IPS DF 4.7 (cell line): ENCODE measurements around the gene NTN3.

ENCODE experiments used
- DNase-seq: peaks from one replicate; pipeline ENCODE4 v3.0.0-alpha.2; 2013; ENCODE audit warnings: low spot score; ENCODE audit errors: extremely low read depth

The NTN3 gene

GRCh38 chr16:2466667-2467527, 4.2 kb upstream of the NTN3 start:
- DNase-seq: no peak

DNA sequence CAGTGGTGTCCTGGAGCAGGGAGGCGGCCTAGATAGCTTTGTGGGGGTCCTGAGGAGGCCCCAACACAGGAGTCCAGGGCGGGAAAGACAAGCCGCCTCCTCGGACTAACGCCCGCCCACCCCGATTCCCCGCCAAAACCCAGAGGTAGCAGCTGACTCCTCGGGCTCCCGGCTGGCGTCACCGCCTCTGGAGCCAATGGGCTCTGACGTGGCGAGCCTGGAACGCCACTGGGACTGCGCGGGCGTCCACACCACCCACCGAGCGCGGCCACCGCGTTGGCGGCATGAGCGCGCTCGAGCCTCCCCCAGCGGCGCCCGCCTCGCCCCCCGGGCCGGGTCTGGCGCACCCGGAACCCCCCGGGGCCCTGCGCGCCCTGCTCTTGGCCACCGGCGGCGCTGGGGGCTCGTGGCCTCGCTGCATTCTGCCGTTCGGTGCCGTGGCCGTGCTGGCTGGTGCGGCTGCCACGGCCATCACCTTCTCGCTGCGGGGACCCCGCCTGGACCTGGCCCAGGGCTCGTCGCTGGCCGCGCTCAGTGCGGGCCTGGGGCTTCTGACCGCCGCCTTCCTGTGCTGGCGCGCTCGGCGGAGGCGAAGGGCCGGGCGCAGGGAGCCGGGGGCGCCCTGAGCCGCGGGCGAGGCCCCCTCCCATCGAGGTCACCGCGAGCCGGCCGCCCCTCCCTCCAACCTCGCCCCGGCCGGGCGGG, 3.4 kb upstream of the NTN3 start:
- no peak for DNase-seq

- no peak for DNase-seq
Observed at GRCh38 chr16:2468233-2468724, 2.8 kb upstream of the NTN3 start.

GRCh38 chr16:2468725-2469398, 2.2 kb upstream of the NTN3 start:
- DNase-seq: no peak

DNA sequence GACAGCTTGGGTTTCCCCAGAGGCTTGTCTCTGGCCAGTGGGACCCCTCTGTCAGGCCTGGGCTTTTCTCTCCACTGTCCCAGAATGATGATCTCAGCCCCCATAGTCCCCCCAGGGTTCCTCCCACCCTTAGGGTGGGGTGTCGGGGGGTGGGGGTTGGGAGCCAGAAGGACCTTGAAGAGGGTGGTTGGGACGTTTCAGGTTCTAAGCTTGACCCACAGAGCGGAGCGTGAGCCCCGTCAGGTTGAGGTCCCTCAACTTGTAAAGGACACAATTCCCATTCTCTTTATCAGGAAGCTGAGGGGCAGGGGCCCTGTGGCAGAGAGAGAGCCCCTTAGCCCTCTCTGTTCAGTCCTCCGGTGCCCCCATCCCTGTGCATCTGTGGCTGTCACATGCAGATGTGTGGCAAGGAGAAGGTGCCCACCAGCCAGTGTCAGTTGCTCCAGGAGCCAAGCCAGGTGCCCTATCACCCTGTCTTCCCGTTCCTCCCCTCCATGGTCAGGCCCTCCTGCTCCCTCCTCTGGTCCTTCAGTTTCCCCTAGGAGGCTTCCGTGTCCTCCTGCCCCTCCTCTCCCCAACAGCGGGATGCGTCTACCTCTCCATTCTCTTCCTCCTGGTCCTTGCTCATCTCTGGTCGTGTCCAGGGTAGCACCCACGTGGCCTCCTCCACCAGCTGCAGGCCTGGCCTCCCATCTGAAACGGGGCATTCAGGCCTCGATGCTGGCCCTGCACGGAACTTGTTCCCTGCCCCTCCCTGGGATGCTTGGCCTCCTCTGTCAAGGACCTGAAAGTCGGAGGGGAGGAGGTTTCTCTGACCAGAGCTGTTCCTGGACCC, 1.5 kb upstream of the NTN3 start:
- no peak for DNase-seq

- no peak for DNase-seq
Observed at GRCh38 chr16:2470234-2470601, 879 bp upstream of the NTN3 start.

DNA sequence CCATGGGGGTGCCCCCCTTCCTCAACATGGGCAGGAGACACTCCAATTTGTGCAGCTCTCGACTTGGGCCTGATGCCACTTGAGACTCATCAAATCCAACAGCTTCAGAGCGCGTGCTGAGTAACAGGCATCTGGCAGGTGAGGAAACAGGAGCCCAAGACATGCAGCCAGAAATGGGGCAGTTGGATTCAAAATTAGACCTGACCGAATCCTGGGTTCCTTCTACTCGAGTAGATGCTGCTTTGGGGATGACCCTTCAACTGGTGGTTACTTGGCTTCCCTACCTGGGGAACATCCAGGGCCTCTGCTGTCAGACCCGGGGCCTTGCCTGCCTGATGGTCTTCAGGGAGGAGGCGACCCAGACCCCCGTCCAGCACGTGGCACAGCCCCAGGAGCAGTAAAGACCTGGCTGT, 488 bp upstream of the NTN3 start:
- DNase-seq: no peak

DNA sequence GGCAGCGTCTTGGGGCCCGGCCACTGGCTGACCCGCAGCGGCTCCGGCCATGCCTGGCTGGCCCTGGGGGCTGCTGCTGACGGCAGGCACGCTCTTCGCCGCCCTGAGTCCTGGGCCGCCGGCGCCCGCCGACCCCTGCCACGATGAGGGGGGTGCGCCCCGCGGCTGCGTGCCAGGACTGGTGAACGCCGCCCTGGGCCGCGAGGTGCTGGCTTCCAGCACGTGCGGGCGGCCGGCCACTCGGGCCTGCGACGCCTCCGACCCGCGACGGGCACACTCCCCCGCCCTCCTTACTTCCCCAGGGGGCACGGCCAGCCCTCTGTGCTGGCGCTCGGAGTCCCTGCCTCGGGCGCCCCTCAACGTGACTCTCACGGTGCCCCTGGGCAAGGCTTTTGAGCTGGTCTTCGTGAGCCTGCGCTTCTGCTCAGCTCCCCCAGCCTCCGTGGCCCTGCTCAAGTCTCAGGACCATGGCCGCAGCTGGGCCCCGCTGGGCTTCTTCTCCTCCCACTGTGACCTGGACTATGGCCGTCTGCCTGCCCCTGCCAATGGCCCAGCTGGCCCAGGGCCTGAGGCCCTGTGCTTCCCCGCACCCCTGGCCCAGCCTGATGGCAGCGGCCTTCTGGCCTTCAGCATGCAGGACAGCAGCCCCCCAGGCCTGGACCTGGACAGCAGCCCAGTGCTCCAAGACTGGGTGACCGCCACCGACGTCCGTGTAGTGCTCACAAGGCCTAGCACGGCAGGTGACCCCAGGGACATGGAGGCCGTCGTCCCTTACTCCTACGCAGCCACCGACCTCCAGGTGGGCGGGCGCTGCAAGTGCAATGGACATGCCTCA, 773 bp downstream of the NTN3 start:
- no peak for DNase-seq

DNA sequence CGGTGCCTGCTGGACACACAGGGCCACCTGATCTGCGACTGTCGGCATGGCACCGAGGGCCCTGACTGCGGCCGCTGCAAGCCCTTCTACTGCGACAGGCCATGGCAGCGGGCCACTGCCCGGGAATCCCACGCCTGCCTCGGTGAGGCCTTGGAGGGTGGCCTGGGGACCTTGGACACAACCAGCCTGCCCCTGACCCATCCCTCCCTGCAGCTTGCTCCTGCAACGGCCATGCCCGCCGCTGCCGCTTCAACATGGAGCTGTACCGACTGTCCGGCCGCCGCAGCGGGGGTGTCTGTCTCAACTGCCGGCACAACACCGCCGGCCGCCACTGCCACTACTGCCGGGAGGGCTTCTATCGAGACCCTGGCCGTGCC, 1.4 kb downstream of the NTN3 start:
- no peak for DNase-seq

DNA sequence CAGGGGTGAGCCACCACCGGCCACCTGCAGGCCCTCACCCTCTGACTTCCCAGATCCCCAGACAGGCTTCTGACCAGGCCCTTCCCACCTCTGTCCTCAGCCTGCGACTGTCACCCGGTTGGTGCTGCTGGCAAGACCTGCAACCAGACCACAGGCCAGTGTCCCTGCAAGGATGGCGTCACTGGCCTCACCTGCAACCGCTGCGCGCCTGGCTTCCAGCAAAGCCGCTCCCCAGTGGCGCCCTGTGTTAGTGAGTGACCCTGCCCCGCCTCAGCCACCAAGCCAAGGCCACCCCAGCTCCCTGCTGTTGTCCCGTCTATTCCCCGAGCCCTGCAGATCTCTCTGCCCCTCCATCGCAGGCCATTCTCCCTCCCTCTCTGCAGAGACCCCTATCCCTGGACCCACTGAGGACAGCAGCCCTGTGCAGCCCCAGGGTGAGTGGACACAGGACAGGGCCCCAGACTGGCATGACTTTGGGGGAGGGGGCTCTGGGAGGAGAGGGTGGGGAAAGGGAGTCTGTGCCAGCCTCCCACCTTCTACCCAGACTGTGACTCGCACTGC, 1.9 kb downstream of the NTN3 start:
- DNase-seq: no peak

DNA sequence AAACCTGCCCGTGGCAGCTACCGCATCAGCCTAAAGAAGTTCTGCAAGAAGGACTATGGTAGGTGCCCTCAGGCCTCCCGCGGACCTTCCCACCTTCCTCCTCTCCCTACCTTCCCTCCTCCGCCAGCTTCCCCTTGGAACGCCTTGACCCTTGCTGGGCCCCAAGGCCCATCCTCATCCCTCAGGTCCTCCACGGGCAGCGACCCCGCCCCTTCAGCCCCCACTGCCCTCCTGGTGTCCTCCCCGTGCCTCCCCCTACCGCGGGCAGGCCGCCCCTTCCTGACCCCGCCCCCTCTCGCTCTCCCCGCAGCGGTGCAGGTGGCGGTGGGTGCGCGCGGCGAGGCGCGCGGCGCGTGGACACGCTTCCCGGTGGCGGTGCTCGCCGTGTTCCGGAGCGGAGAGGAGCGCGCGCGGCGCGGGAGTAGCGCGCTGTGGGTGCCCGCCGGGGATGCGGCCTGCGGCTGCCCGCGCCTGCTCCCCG, 2.4 kb downstream of the NTN3 start:
- no peak for DNase-seq

DNA sequence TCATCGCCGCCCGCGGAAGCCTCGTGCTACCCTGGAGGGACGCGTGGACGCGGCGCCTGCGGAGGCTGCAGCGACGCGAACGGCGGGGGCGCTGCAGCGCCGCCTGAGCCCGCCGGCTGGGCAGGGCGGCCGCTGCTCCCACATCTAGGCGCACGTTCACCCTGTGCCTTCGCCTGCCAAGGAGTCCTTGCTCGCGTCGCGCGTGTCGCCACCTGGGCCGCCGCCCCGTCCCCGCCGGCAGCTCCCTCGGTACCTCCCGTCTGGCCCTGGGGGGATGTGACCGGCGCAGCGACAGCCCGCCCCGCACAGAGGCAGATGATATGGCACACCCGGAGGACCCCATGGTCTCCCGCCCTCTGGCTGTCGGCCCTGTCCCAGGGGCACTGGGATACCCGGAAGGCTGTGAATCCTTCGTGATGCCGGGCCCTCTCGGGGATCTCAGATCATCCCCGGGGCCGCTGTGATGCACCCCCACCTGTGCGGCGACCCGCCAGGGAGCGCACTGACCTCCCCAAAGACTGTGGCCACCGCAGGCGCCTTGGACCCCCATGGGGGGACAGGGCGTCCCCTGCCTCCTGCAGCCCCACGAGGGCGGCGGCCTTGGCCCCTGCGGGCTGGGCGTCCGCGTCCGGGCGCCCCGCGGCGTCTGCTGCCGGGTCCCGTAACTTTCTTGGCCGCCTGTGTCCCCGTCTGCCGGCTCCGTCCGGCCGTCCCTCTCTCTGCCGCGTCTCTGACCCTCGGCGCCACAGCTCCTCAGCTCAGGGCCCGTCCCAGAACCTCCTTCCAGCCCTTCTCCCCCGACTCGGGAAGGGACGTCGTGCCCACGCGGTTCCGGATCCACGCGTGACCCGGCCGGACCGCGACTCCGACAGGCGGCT, 3.1 kb downstream of the NTN3 start:
- no peak for DNase-seq

DNA sequence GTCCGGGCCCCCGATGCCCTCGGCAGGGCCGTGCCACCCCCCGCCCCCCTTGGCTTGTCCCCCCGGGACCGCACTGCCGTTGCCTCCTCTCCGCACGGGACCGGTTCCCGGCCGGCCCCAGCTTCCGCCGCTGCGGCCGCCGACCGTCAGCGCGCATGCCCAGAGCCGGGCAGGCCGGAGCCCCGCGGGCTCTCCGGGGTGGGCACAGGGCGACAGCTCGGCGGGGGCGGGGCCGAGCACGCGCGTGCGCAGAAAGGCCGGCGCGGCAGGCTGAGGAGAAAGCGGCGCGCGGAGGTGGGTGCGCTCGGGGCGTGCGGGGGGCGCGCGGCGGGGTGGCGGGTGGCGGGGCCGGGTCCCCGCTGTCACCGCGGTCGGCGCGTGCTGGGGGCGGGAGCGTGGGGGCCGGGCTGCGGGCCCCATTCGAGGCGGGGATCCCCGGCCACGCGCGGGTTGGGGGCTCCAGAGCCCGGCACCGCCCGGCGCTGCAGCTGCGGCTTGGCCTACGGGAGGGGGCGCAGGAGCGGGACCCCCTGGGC, 3.8 kb downstream of the NTN3 start, which contains the start of gene TBC1D24:
TBC1D24 (plus strand) TSS at position 251 of the 536 bp plus-strand sequence. CDS start 21,022 bp downstream, outside the sequence.
- no peak for DNase-seq

DNA sequence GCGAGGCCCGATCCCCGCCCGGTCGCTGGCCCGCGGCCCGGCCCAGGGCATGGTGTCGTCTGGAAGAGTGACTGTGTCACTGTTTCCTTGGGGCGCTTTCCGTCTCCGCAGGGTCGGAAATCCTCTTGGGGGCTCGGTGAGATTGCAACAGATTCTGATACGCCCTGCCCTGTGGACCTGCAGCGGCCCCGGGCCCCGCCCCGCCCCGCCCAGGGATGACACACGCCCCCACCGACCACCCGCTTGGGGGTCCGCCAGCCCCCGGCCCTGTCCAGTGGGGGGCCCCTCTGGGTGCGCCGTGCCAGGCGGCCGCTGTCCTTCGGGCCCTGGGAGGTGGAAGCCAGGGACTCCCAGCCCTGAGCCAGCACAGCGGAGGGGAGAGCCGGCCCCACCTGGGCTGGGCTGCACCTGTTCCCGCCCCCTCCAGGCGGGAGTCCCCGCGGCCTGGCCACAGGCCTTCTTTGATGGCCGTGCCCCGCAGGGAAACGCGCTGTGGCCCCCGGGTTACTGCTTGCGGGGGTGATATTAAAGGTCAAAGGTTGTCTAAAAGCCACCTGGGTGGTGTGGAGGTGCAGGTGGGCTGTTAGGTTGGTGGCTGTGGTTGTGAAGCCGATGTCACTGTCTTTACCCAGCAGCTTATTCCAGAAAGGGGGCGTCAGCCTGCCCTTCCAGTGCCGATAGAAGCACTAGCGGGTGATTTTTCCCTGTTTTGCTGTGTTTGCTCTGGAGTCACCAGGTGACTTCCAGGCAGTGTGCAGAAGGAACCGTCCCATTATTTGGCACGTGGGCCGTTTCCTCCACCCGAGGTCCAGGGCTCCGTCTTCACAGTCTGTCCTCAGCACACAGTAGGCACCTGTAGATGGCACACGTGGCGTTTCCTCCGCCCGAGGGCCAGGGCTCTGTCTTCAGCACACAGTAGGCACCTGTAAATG, 4.6 kb downstream of the NTN3 start:
- no peak for DNase-seq

- DNase-seq: no peak
Observed at GRCh38 chr16:2476345-2476720, 5.2 kb downstream of the NTN3 start.

GRCh38 chr16:2476741-2477140, 5.6 kb downstream of the NTN3 start:
- DNase-seq: no peak

DNA sequence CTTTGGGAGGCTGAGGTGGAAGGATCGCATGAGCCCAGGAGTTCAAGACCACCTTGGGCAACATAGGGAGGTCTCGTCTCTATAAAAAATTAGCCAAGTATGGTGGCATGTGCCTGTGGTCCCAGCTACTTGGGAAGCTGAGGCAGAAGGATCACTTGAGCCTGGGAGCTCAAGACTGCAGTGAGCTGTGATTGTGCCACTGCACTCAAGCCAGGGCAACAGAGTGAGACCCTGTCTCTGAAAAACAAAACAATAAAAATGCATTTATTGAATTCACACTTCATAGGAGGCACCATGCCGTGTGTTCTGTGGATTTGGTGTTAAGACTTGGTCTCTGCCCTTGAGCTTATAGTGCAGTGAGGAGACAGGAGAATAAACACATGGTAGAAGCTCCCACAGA, 6.2 kb downstream of the NTN3 start:
- no peak for DNase-seq
